T follicular helper cell (primary cell): Measurements from ENCODE around the gene SAFB.
"Not testable (repeated sequence)": the region's sequence is repeated elsewhere in the genome, so short reads cannot be mapped to it uniquely, and the experiment has no call there.

Experiments used
- DNase-seq: peaks from one replicate; pipeline ENCODE4 v3.0.0-alpha.2; 2020; ENCODE audit warnings: low read depth

The SAFB gene

GRCh38 chr19:5697022-5697889 is 74.4 kb downstream of the SAFB start:
- no peak for DNase-seq

- no peak for DNase-seq
Observed at GRCh38 chr19:5697890-5698634, 75.2 kb downstream of the SAFB start.

- no peak for DNase-seq
Observed at GRCh38 chr19:5698635-5699422, 75.9 kb downstream of the SAFB start.

- no peak for DNase-seq
Observed at GRCh38 chr19:5700455-5701092, 77.7 kb downstream of the SAFB start.

GRCh38 chr19:5702053-5702410 is 79.1 kb downstream of the SAFB start:
- DNase-seq, result not testable (repeated sequence)

GRCh38 chr19:5703819-5704818 is 81.2 kb downstream of the SAFB start:
- no peak for DNase-seq

- DNase-seq, result no peak
Observed at GRCh38 chr19:5705552-5705951, 82.7 kb downstream of the SAFB start.

- no peak for DNase-seq
Observed at GRCh38 chr19:5706876-5707573, 84.1 kb downstream of the SAFB start.

- DNase-seq, result no peak
Observed at GRCh38 chr19:5707576-5708575, 85.0 kb downstream of the SAFB start.

- DNase-seq, result no peak
Observed at GRCh38 chr19:5711025-5711424, 88.1 kb downstream of the SAFB start.

GRCh38 chr19:5711713-5712161 is 88.9 kb downstream of the SAFB start:
- no peak for DNase-seq

GRCh38 chr19:5713228-5713627 is 90.3 kb downstream of the SAFB start:
- DNase-seq, result no peak

GRCh38 chr19:5714816-5715215 is 91.9 kb downstream of the SAFB start:
- no peak for DNase-seq

GRCh38 chr19:5717215-5717935 is 94.5 kb downstream of the SAFB start:
- DNase-seq, result no peak
